Measurements from ENCODE around the gene TLCD5.
A peak's percentile ranks its signal among the peaks of the same experiment; 100 is the strongest.

Gene TLCD5

GRCh38 chr11:120324932-120325810 is at the start of gene TLCD5:
TLCD5 (plus strand) TSS chr11:120325299; CDS start chr11:120327442, 2,143 bp downstream.
- DNase-seq: no peak

GRCh38 chr11:120279502-120279901 is 45.6 kb upstream of the TLCD5 start:
- no peak for DNase-seq

- DNase-seq: no peak
Measured at GRCh38 chr11:120280600-120281051, 44.5 kb upstream of the TLCD5 start.

- DNase-seq: no peak
Measured at GRCh38 chr11:120281143-120281795, 43.8 kb upstream of the TLCD5 start.

DNA sequence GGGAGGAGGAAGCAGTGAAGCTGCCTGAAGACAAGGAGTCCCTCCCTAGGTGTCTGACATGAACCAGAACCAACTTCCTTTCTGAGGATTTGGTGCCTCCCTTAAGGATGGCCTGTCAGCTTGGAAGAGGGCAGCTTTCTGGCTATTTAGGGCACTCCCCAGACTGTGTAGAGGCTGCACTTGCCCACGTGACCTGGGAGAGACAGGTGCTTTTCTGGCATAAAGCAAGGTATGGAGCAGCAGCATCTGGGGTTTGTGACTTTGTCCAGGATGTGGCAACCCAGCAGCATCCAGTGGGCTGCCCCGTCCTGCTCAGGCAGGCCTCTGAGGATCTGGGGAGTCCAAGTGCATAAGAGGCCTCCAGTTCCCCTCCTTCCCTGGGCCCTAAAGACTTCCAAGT is 42.0 kb upstream of the TLCD5 start:
- no peak for DNase-seq

DNA sequence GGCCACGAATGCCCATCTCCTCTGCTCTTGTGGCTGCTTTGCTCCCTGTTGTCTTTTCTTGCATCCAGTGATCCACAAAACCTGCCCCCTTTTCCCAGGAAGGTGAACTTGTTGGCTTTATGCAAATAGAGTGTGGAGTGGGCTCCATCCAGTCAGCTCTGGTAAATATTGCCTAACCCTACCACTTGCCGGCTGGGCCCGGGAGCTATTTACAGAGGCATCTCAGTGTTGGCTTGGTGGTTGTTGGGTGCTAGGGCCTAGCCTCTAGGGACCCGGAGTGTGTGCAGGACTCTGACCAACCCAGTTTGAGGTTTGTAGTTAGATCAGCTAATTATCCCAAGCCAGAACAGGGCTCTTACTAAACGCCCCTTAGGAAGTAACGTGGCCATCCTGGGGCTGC is 40.8 kb upstream of the TLCD5 start:
- DNase-seq: no peak

DNA sequence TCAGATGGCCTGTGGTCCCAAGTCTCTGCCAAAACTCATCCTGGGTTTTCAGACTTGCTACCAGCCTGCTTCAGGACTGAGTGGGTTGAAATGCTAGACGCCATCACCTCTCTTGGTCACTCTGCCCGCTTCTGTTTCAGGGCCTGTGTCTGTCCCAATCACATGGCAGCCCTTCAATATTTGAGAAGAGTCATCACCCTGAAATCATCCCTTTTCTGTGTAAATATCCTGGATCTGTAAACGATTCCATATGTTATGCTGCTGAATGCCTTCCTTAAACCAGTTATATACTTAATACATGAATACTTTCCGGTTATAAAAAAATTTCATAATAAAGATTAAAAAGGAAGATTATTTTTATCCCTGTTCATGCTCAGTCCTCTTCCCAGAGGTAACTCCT is 39.8 kb upstream of the TLCD5 start:
- DNase-seq: no peak

DNA sequence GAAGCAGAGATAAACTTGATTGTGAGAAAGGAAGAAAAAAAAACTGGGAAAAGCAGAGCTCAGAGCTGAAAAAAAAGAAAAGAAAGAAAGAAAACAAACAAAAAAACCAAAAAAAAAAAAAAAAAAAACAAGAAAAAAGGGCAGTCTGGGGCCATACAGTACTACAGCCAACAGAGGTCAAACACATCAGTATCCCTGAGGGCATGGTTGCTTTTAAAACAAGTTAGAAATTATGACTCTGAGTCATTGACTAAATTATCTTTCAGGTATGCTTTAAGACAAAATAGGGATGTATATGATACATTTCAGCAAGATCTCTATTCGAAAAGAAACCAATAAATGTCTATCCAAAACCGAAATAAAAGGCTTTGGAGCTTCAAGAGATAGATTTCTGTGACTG is 37.1 kb upstream of the TLCD5 start:
- DNase-seq: no peak

DNA sequence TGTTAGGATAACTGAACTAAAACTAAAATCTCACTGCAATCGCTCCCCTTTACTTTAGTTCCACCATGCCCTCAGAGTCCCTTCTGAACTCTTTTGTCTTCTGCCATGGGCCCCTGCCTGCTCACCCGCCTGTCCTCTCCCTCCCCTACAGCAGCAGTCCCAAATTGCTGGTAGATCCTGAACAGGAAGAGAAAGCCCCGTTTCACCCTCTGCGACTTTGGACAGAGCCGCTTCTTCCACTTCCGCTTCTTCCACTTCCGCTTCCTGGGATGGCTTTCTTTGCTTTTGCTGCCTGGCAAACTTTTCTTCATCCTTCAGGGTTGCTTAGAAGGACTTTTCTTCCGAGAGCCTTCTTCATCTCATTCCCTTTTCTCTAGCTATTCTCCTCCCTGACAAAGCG is 35.7 kb upstream of the TLCD5 start:
- no peak for DNase-seq

DNA sequence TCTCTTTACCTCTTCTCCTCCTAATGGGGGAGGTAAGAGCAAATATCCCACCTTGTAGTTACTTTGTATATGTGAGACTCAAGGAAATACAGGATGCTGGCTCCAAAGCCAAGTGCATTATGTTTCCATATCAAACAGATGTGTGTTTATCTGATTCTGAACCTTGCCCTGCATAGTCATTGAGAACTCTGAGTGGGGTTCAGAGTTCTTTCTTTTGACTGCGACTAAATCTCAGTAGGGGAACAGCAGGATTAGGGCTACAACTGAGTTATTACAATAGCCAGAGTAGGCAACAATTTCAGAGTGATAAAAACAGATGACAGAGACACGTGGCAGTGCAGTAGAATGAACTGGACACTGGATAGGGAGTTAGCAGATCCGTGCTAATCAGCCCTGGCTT is 34.1 kb upstream of the TLCD5 start:
- no peak for DNase-seq

DNA sequence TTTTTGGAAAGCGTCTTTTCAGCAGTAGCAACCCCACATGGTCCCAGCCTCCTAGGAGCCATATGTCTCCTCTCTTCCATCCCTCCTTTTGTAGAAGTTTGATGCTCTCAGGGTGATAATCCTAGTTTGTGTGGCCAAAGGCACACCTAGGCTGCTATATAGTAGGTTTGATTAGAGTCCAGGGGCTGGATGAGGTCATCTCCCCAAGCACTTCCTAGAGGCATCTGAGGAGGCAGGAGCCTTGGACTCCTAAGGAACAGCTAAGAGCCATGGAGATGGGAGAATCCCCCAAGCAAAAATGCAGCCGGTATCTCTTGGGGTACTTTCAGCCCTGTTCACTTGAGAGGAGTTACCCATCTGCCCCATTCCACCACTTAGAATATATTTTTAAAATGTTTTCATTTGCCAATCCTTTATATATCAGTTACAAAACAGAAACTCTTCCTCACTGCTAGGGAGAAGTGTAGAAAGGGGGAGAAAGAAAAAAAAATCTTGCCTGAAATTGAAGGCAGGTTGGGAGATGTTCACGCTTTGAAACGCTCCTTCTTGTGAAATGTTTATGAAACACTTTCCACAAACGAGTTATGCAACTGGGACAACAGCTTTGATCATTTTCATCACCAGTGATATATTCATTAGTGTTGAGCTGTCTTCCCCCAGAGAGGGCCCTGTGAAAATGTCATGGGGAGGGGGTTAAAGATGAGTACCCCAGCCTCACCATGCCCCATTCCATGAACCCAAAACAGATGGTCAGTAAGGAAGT is 31.9 kb upstream of the TLCD5 start:
- DNase-seq: no peak

- DNase-seq: no peak
Measured at GRCh38 chr11:120294096-120294495, 31.0 kb upstream of the TLCD5 start.

DNA sequence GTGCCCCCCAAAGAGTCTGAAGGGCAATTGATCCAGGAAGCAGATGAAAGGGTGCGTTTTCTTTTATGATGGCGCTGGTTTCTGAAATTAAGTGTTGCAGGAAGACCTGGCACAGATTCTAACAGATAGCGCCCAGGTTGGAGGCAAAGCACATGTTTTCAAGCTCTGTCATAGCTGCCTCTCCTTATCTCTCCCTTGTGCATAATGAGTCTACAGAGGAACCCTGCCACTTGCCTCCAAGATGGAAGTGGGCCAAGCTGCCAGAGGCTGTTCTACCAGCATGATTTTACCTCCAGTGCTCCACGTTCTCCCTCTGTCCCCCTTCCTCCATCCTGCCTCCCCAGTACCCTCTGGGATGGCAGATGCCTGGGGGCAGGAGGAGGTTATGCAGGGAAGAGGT is 30.0 kb upstream of the TLCD5 start:
- DNase-seq: no peak

DNA sequence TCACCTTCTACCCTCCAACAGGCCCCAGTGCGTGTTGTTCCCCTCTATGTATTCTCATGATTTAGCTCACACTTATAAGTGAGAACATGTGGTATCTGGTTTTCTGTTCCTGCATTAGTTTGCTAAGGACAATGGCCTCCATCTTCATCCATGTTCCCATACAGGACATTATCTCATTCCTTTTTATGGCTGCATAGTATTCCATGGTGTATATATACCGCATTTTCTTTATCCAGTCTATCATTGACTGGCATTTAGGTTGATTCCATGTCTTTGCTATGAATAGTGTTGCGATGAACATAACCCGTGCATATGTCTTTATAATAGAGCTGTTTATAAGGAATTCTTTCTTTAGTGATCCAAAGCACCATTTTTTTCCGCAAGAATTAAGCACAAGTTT is 28.5 kb upstream of the TLCD5 start:
- no peak for DNase-seq

- DNase-seq: no peak
Measured at GRCh38 chr11:120298461-120298860, 26.6 kb upstream of the TLCD5 start.

DNA sequence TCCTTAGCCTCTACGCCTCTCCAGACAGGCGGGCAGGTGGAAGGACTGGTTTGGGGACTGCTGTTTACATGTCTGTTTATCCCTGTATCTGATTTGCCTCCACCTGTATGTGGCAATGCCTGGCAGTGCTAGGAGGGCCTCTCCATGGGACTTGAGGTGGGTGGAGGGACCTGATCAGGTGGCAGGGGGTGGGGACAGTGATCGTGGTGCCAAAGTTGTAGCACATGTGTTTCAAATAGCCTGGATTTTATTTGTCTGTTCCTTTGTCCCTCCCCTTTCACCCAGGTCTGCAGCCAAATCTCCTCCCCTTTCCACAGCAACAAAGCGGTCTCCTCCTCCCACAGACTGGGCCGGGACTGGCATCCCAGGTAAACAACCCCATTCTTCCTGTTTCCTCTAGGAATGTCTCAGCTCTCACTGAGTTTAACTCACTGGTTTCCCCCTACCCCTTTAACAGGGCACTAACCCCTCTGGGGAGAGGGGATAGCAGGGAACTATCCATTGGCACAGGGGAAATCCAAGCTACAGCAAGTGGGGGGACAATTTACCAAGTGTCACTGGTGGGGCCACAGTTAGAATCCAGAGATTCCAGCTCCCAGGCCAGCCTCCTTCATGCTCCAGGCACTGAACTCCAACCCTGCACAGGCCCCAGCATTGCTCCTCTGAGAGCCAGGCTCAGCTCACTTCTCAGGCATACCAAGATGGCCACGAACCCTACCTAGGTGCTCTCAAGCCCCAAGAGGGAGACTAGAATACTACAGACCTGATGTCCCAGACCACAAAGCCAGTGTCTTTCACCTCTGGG is 22.9 kb upstream of the TLCD5 start:
- no peak for DNase-seq

- DNase-seq: peak; percentile 63
Measured at GRCh38 chr11:120303004-120303637, 22.0 kb upstream of the TLCD5 start.

DNA sequence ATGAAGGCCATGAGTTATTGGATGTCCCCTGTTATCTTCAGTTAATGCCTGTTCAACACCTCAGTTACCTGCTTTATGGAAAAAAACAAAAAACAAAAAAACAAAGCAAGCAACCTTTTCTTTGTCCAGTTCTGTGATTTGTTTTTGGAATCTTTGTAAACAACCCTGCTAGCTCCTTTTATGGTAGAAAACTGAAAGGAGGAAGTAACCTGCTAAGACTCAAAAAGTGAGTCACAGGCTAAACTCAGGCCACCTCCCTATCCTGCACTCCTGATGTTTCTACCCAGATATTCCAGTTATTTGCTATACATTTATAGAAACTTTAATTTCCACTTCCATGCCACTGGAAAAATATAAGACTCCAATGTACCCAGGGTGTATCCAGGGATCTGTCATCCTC is 20.6 kb upstream of the TLCD5 start:
- no peak for DNase-seq

DNA sequence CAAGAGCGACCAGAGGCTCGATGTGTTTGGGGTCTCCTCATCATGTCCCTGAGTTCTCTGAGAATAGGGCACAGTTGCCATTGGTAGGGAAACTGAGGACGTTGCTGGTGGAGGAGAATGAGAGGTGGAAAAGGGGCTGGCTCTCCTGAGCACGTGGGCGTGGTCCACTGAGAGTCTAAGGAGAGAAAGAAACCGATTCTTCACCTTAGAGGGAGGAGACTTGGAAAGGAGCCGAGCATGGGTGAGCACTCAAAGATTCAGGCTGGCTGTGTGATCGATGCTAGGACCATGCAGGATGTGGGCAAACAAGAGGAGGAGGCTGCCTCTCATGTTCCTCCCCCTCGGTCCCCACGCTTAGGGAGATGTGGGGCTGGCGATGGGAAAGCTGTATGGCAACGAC is 19.8 kb upstream of the TLCD5 start:
- DNase-seq: no peak

GRCh38 chr11:120306519-120307242 is 18.4 kb upstream of the TLCD5 start:
- no peak for DNase-seq

DNA sequence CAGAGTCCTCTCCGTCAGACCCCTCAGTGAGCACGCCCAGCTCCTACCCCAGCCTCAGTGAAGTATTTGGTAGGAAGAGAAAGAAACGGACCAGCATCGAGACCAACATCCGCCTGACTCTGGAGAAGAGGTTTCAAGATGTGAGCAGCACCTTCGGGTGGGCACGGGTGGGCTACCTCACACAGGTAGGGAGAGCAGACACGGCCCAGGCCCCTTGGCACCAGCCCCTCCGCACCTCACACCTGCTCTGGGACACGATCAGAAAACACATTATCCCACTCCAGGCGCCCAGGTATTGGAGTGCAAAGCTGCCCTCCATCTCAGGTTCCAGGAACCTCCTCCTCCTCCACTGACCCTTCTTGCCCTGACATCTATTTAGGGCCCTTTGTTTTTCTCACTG is 17.6 kb upstream of the TLCD5 start:
- no peak for DNase-seq

DNA sequence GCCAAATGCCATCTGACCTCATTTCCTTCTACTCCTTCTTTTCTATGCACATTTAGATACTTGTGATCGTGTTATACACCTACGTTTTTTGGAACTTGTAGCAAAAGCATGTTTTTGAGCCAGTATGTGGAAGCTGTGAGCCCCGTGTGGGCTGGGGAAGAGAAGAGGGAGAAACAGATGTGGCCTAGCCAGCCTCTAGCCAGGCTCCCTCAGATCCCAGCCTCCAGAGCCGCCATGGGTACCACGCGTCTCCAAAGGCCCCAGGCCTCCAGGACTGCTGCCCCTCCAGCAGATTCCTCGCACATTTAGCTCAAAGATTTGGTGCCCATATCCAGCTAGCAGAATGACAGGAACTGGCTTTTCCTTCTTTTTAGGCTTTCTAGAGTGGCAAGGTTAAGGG is 17.0 kb upstream of the TLCD5 start:
- no peak for DNase-seq

Data from GF-D8 (cell line).